Measurements from ENCODE around the gene PGAM1. TPM values are rescaled to one million over a fixed set of nuclear protein-coding genes. Genes with fewer than 3 reads are reported as not detected.

The PGAM1 gene
- total and polyA plus RNA-seq, 2 of the 4 experiments (the other 2 are of a cell fraction), result 686 to 841 TPM

- Histone ChIP-seq H2AK9ac (replicated peaks; ENCODE audit: low read depth, low read length, poor library complexity) (no peak overlapping the region), H2AFZ (replicated peaks; ENCODE audit: low read length, poor library complexity) (no peak overlapping the region), H4K5ac (ENCODE audit: low read depth, low read length) (no peak overlapping the region), H3K56ac (ENCODE audit: extremely low read depth, insufficient read depth, low read length) (no peak overlapping the region), H3K27ac (ENCODE audit: insufficient read depth, low read length) (no peak overlapping the region), H4K8ac (ENCODE audit: low read depth in 2 of 2, low read length in 2 of 2) (no peak overlapping the region), H2BK5ac (ENCODE audit: low read depth, low read length, poor library complexity, severe bottlenecking) (no peak overlapping the region), H4K20me1 (ENCODE audit: insufficient read depth, low read length) (peaks cover 50% of the 10 kb centered on the region), H3K14ac (replicated peaks; ENCODE audit: low read depth, low read length) (no peak overlapping the region), H2BK15ac (ENCODE audit: low read depth, low read length) (no peak overlapping the region), H3K18ac (ENCODE audit: low read depth, low read length) (no peak overlapping the region), H3K9me3 (ENCODE audit: control insufficient read depth, insufficient read depth, low read length) (no peaks in the 10 kb centered on the region), H3K36me3 (ENCODE audit: control insufficient read depth, insufficient read depth, low read length) (peaks cover 50% of the 10 kb centered on the region), H3K4me3 (ENCODE audit: insufficient read depth, low read depth, low read length) (no peak overlapping the region), H3K79me1 (ENCODE audit: low read depth in 1 of 2, low read length in 2 of 2) (peaks cover 55 to 89% of the 10 kb centered on the region in 2 experiments), H2BK20ac (ENCODE audit: low read depth, low read length) (no peak overlapping the region), H3K9ac (ENCODE audit: low read depth, low read length) (no peak overlapping the region), H3K27me3 (ENCODE audit: control insufficient read depth, insufficient read depth, low read length) (no peaks in the 10 kb centered on the region), H3K4ac (ENCODE audit: low read depth, low read length) (no peak overlapping the region), H3K4me1 (ENCODE audit: control insufficient read depth, insufficient read depth, low read length) (peaks cover 5% of the 10 kb centered on the region; the same call in 1 of the 2 replicates), H3K9me1 (ENCODE audit: insufficient read depth, low read length) (peaks cover 23% of the 10 kb centered on the region), H2BK120ac (ENCODE audit: low read depth, low read length) (no peak overlapping the region), H3K4me2 (ENCODE audit: low read depth, low read length) (no peak overlapping the region), H4K91ac (ENCODE audit: insufficient read depth, low read depth, low read length) (no peak overlapping the region), H3K23ac (ENCODE audit: low read depth, low read length) (no peak overlapping the region), H2AK5ac (ENCODE audit: low read depth, low read length) (no peak overlapping the region)
- DNase-seq (no peak), ATAC-seq (ENCODE audit: low read depth) (no peak)
- BruUV-seq (replicated peaks), result no TSS peak
- ChIA-PET POLR2A (ENCODE audit: unreplicated experiment) (no interaction called here), CTCF (no interaction called here)
- intact Hi-C loops (cut with micrococcal nuclease) (no loop called here), in situ Hi-C loops (cut with MboI; ENCODE audit: low sequenced_read_pairs) (no loop called here), dilution Hi-C loops (cut with HindIII; ENCODE audit: low sequenced_read_pairs, unreplicated experiment) (no loop called here)
- TF ChIP-seq POLR2A (IDR thresholded peaks at IDR 0.05; ENCODE audit: low read depth, low read length), result no peak
- TF ChIP-seq BHLHE40 (IDR thresholded peaks at IDR 0.05; ENCODE audit: low read depth, low read length), result no peak
- no peak for TF ChIP-seq NFE2L2 (IDR thresholded peaks at IDR 0.05; ENCODE audit: low read depth, low read length)
- no peak for TF ChIP-seq MXI1 (IDR thresholded peaks at IDR 0.05; ENCODE audit: borderline replicate concordance, low read depth, low read length)
- TF ChIP-seq MAFK (IDR thresholded peaks at IDR 0.05; ENCODE audit: low read depth, low read length), result no peak
- TF ChIP-seq FOS (IDR thresholded peaks at IDR 0.05; ENCODE audit: low read depth, low read length), result no peak
- 98% methylated on average over 6 of the region's 17 CpGs; no CpG with 5 or more reads in 1 of the 2 experiments for WGBS, 2 experiments (ENCODE audit: extremely low coverage in 2 of 2, insufficient read length in 1 of 2)
Measured at GRCh38 chr10:97451605-97452004, 25.6 kb downstream of the PGAM1 start.
